HepG2 (cell line): Measurements from ENCODE around the gene PTPDC1. TPM values are rescaled to one million over a fixed set of nuclear protein-coding genes. Genes with fewer than 3 reads are reported as not detected.

Experiments used
- ATAC-seq: fragments of 200-7000 bp; cut with Tn5 transposase; 3 replicates; pipeline ENCODE4 v1.9.1; 2020; ENCODE audit warnings: mild to moderate bottlenecking, moderate library complexity
- BruUV-seq: library from RNA; stranded (reverse); fragments of 400-500 nt; replicated peaks from 2 replicates; lab custom pipeline; 2021; lab: Mats Ljungman, UMichigan
- CTCF ChIA-PET: fragments of 300-600 bp; formaldehyde crosslinking; extraction: SDS; loops from one replicate; lab custom pipeline; 2021; ENCODE audit warnings: low total read pairs, inconsistent platforms, low intra/inter-chr PET ratio; lab: Yijun Ruan, JAX
- POLR2A ChIA-PET: fragments of 350-600 bp; sonication (Branson Sonifier 250); formaldehyde crosslinking; loops from one replicate; lab custom pipeline; 2020; ENCODE audit warnings: antibody characterized with exemption, inconsistent platforms; lab: Yijun Ruan, JAX
- DNase-seq: peaks from one replicate; pipeline ENCODE4 v3.0.0-alpha.2; 2015; ENCODE audit warnings: low spot score
- FAIRE-seq: peaks from 3 replicates; lab custom pipeline; 2011; peaks lifted over from hg19 to GRCh38; lab: Jason Lieb, UNC
- H2AFZ ChIP-seq: one replicate; pipeline ENCODE4 v1.6.1; 2011; ENCODE audit warnings: low read length, inconsistent platforms
- H3K27ac ChIP-seq: fragments of 300-600 bp; 3 replicates; pipeline ENCODE4 v1.8.0; 2011; ENCODE audit warnings: mixed run types, mild to moderate bottlenecking, mixed read lengths, low read length, inconsistent platforms; ENCODE audit not compliant: insufficient read depth; ENCODE audit errors: extremely low read length
- H3K27me3 ChIP-seq, 2 experiments: fragments of 200-600 bp in 1 of 2; 2 replicates in 1 of 2; 3 replicates in 1 of 2; pipeline versions ENCODE4 v1.6.0 to v1.8.0; 2011; ENCODE audit warnings: low read length in 2 of 2, mild to moderate bottlenecking in 2 of 2, moderate library complexity in 2 of 2, inconsistent platforms in 1 of 2; ENCODE audit not compliant: insufficient read depth in 2 of 2, control insufficient read depth in 1 of 2
- H3K36me3 ChIP-seq, 2 experiments: fragments of 200-600 bp in 1 of 2; replicated peaks in 1 of 2; 2 replicates in 1 of 2; 3 replicates in 1 of 2; pipeline versions ENCODE4 v1.5.1 to v1.8.0; 2011; ENCODE audit warnings: low read length in 2 of 2, inconsistent platforms in 1 of 2; ENCODE audit not compliant: insufficient read depth in 2 of 2, control insufficient read depth in 1 of 2
- H3K4me1 ChIP-seq: 2 replicates; pipeline ENCODE4 v1.5.1; 2012; ENCODE audit warnings: low read length, inconsistent platforms; ENCODE audit not compliant: insufficient read depth
- H3K4me2 ChIP-seq: 2 replicates; pipeline ENCODE4 v1.6.0; 2011; ENCODE audit warnings: low read depth, low read length, inconsistent platforms
- H3K4me3 ChIP-seq, 3 experiments: fragments of 200-600 bp in 1 of 3; sonication (generic), shearing (Covaris generic) in 1 of 3; replicated peaks in 1 of 3; 2 replicates each; pipeline ENCODE4 v1.5.1; 2011 to 2016; ENCODE audit warnings: low read length in 3 of 3, inconsistent platforms in 2 of 3, low read depth in 2 of 3, mild to moderate bottlenecking in 2 of 3, control low read depth in 1 of 3, mixed read lengths in 1 of 3; ENCODE audit not compliant: insufficient read depth in 1 of 3
- H3K79me2 ChIP-seq: one replicate; pipeline ENCODE4 v1.6.1; 2011; ENCODE audit warnings: low read length, inconsistent platforms; ENCODE audit not compliant: insufficient read depth
- H3K9ac ChIP-seq: 2 replicates; pipeline ENCODE4 v1.6.0; 2011; ENCODE audit warnings: mild to moderate bottlenecking, low read depth, low read length, inconsistent platforms; ENCODE audit not compliant: insufficient read depth
- H3K9me3 ChIP-seq: 2 replicates; pipeline ENCODE4 v1.5.1; 2012; ENCODE audit warnings: mild to moderate bottlenecking, low read length
- H4K20me1 ChIP-seq: 2 replicates; pipeline ENCODE4 v1.6.0; 2011; ENCODE audit warnings: inconsistent platforms, mild to moderate bottlenecking, low read length, moderate library complexity; ENCODE audit not compliant: insufficient read depth
- BRCA1 ChIP-seq: sonication (generic); formaldehyde crosslinking; IDR thresholded peaks from 2 replicates; pipeline ENCODE4 v1.4.0; 2020; ENCODE audit warnings: missing genetic modification reagents
- FOXC1 ChIP-seq: sonication (generic); formaldehyde crosslinking; IDR thresholded peaks from 2 replicates; pipeline ENCODE4 v1.8.0; 2022; ENCODE audit warnings: mild to moderate bottlenecking, missing genetic modification reagents, borderline replicate concordance
- GPN1 ChIP-seq: sonication (generic); formaldehyde crosslinking; IDR thresholded peaks from 2 replicates; pipeline ENCODE4 v1.5.1; 2020; ENCODE audit warnings: missing genetic modification reagents, borderline replicate concordance
- KLF13 ChIP-seq: sonication (generic); formaldehyde crosslinking; IDR thresholded peaks from 2 replicates; pipeline ENCODE4 v1.4.0; 2020; ENCODE audit warnings: mild to moderate bottlenecking, missing genetic modification reagents
- NFATC3 ChIP-seq: sonication (generic); formaldehyde crosslinking; IDR thresholded peaks from 2 replicates; pipeline ENCODE4 v1.5.1; 2020; ENCODE audit warnings: mild to moderate bottlenecking, missing genetic modification reagents
- RAD21 ChIP-seq: fragments of 450-650 bp; formaldehyde crosslinking; IDR thresholded peaks from 2 replicates; pipeline ENCODE4 v1.5.0; 2020; ENCODE audit warnings: mild to moderate bottlenecking
- SIN3A ChIP-seq: IDR thresholded peaks from 2 replicates; pipeline ENCODE4 v1.6.1; 2011; ENCODE audit warnings: low read depth, mild to moderate bottlenecking, control low read depth, low read length, borderline replicate concordance
- SP5 ChIP-seq: IDR thresholded peaks from 2 replicates; pipeline ENCODE4 v1.6.1; 2016; ENCODE audit warnings: low read depth, borderline replicate concordance
- TP53 ChIP-seq: sonication (generic); formaldehyde crosslinking; conservative IDR thresholded peaks from 2 replicates; pipeline ENCODE4 v1.4.0; 2020; ENCODE audit warnings: missing genetic modification reagents
- ZFYVE20 ChIP-seq: sonication (generic); formaldehyde crosslinking; IDR thresholded peaks from 2 replicates; pipeline ENCODE4 v1.8.0; 2023; ENCODE audit warnings: low read depth, mild to moderate bottlenecking, moderate library complexity, missing genetic modification reagents, borderline replicate concordance
- ZNF260 ChIP-seq: sonication (generic); formaldehyde crosslinking; IDR thresholded peaks from 2 replicates; pipeline ENCODE4 v1.4.0; 2020; ENCODE audit warnings: missing genetic modification reagents, low read depth, mild to moderate bottlenecking, borderline replicate concordance
- ZNF343 ChIP-seq: sonication (generic); formaldehyde crosslinking; IDR thresholded peaks from 2 replicates; pipeline ENCODE4 v1.4.0; 2020; ENCODE audit warnings: mild to moderate bottlenecking, missing genetic modification reagents
- ZNF530 ChIP-seq: sonication (generic); formaldehyde crosslinking; IDR thresholded peaks from 2 replicates; pipeline ENCODE4 v1.5.0; 2020; ENCODE audit warnings: low read depth, mild to moderate bottlenecking, missing genetic modification reagents
- ZNF569 ChIP-seq: sonication (generic); formaldehyde crosslinking; IDR thresholded peaks from 2 replicates; pipeline ENCODE4 v1.5.0; 2020; ENCODE audit warnings: mild to moderate bottlenecking, missing genetic modification reagents, moderate library complexity, borderline replicate concordance
- WGBS: methylation state at CpG from one replicate; pipeline ENCODE4 v1.1.6; 2017; ENCODE audit warnings: low lambda C conversion rate; 5-methylcytosine and 5-hydroxymethylcytosine counted together
- in situ Hi-C: cut with HindIII; loops from 2 replicates; pipeline ENCODE4 v1.10.0; 2017; ENCODE audit warnings: low pct_unique_long_range_greater_than_20kb; ENCODE audit not compliant: extremely low pct_ligation_motif_present
- intact Hi-C: fragments of 100-400 bp; cut with micrococcal nuclease; formaldehyde crosslinking; loops from one replicate; pipeline ENCODE4 v1.10.0; 2022; ENCODE audit not compliant: unreplicated experiment
- polyA plus RNA-seq, 8 experiments: library from polyadenylated mRNA; depleted of rRNA in 3 of 8; stranded (reverse) in 7 of 8; unstranded in 1 of 8; fragments of >200 nt; fragmentation: Illumina TruSeq in 4 of 8; extraction: Trizol in 4 of 8; gene quantifications; 2 replicates each; pipeline versions ENCODE4 v1.2.1 to v1.2.3, GENCODE V29; 2011 to 2016; ENCODE audit warnings: low read depth in 4 of 8, missing spikeins in 1 of 8, mixed read lengths in 1 of 8; ENCODE audit not compliant: insufficient read depth in 1 of 8
- total RNA-seq, 5 experiments: library from RNA; depleted of rRNA; stranded (reverse); fragments of >200 nt; fragmentation: Illumina TruSeq; extraction: Trizol; gene quantifications; 2 replicates each; pipeline ENCODE4 v1.2.3, GENCODE V29; 2016; ENCODE audit warnings: low read depth in 1 of 5
- TF ChIP-seq, protein P1 (sequence below): sonication (generic); formaldehyde crosslinking; IDR thresholded peaks from 2 replicates; pipeline ENCODE4 v1.5.1; 2020; ENCODE audit warnings: missing genetic modification reagents, mild to moderate bottlenecking, borderline replicate concordance
- TF ChIP-seq, protein P2 (sequence below): sonication (generic); formaldehyde crosslinking; IDR thresholded peaks from 2 replicates; pipeline ENCODE4 v1.8.1; 2023; ENCODE audit warnings: missing genetic modification reagents, mild to moderate bottlenecking, borderline replicate concordance
- TF ChIP-seq, protein P3 (sequence below): sonication (generic); formaldehyde crosslinking; IDR thresholded peaks from 2 replicates; pipeline ENCODE4 v1.4.0; 2020; ENCODE audit warnings: low read depth, mild to moderate bottlenecking, missing genetic modification reagents

The PTPDC1 gene
- total and polyA plus RNA-seq, 2 of the 13 experiments (the other 11 are each of a cell fraction or from before 2014, with no cell fraction given) = 6.1 to 8.6 TPM

DNA sequence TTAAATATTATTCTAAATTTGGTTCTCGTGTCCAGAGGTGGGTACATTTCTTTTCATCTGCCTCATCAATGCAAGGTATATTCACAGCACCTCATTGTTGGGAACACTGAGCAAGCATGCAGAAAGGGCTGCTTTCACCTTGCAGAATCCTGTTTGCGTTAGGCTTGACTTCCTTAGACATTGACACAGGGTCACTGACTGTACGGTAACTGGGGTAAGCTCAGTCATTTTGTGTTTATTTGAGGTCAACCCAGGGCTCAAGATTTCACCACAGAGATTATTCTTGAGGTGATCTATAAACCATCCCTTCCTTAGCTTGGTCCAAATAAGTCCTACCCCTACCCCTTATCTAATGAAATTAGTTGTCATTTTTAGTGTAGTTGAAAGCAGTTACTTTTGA is 1.7 kb upstream of the PTPDC1 start:
- H3K36me3 ChIP-seq = no peaks in the 10 kb centered on the region; a peak in 2 of 5 replicates
- H3K27ac ChIP-seq = no peak overlapping the region
- no peak overlapping the region for H3K4me3 ChIP-seq
- no TSS peak for BruUV-seq
- H2AFZ ChIP-seq = no peak overlapping the region
- no peaks in the 10 kb centered on the region for H3K27me3 ChIP-seq
- 76% methylated on average over 3 of the region's 3 CpGs for WGBS
- TF ChIP-seq SP5 (no peak), KLF13 (CRISPR knock-in tag) (no peak), ZNF343 (CRISPR knock-in tag) (no peak), ZNF569 (CRISPR knock-in tag) (no peak), ZNF260 (CRISPR knock-in tag) (no peak), GPN1 (CRISPR knock-in tag) (no peak), SIN3A (no peak), ZNF530 (no peak), FOXC1 (CRISPR knock-in tag) (no peak), BRCA1 (CRISPR knock-in tag) (no peak), NFATC3 (CRISPR knock-in tag) (no peak), TP53 (no peak), RAD21 (CRISPR knock-in tag) (no peak), ZFYVE20 (CRISPR knock-in tag) (no peak)
- TF ChIP-seq, protein P1, sequence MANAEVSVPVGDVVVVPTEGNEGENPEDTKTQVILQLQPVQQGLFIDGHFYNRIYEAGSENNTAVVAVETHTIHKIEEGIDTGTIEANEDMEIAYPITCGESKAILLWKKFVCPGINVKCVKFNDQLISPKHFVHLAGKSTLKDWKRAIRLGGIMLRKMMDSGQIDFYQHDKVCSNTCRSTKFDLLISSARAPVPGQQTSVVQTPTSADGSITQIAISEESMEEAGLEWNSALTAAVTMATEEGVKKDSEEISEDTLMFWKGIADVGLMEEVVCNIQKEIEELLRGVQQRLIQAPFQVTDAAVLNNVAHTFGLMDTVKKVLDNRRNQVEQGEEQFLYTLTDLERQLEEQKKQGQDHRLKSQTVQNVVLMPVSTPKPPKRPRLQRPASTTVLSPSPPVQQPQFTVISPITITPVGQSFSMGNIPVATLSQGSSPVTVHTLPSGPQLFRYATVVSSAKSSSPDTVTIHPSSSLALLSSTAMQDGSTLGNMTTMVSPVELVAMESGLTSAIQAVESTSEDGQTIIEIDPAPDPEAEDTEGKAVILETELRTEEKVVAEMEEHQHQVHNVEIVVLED = no peak
- TF ChIP-seq, protein P2, sequence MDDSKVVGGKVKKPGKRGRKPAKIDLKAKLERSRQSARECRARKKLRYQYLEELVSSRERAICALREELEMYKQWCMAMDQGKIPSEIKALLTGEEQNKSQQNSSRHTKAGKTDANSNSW = no peak
- TF ChIP-seq, protein P3, sequence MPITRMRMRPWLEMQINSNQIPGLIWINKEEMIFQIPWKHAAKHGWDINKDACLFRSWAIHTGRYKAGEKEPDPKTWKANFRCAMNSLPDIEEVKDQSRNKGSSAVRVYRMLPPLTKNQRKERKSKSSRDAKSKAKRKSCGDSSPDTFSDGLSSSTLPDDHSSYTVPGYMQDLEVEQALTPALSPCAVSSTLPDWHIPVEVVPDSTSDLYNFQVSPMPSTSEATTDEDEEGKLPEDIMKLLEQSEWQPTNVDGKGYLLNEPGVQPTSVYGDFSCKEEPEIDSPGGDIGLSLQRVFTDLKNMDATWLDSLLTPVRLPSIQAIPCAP = no peak
- DNase-seq = no peak
- ATAC-seq = no peak
- no peaks in the 10 kb centered on the region for H4K20me1 ChIP-seq
- H3K4me2 ChIP-seq = no peak overlapping the region
- no peaks in the 10 kb centered on the region for H3K9me3 ChIP-seq
- peaks cover 19% of the 10 kb centered on the region for H3K4me1 ChIP-seq
- no peak overlapping the region for H3K9ac ChIP-seq
- ChIA-PET POLR2A (no interaction called here), CTCF (no interaction called here)
- in situ Hi-C loops = no loop called here
- intact Hi-C loops = no loop called here
- no peak for FAIRE-seq
- no peaks in the 10 kb centered on the region for H3K79me2 ChIP-seq
